Measurements from ENCODE around the gene TTI1.
"Not testable (repeated sequence)": the region's sequence is repeated elsewhere in the genome, so short reads cannot be mapped to it uniquely, and the experiment has no call there.

The TTI1 gene

DNA sequence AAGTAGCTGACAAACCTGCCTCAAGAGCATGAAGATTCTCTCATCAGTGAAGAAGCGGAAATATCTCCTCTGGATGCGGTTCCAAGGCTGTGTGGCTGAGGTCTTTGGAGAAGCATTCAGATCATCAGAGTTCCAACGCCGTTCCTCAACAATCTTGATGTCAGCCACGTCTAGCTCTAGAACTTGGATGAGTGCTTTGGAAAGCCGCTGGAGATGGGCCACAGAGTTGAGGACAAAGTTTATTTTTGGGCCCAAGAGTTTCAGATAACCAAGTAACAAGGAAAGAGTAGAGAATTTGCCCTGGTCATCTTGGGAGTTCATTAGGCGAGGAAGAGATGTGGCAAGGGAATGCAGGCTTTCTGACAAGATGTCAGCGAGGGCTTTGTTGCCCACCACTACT is 20.9 kb downstream of the TTI1 start:
- DNase-seq (ENCODE audit: low spot score) = no peak
- no peak overlapping the region for H2BK15ac ChIP-seq (ENCODE audit: low read length)
- no peak overlapping the region for H3K4me3 ChIP-seq (ENCODE audit: low read length in 2 of 2)
- no peak overlapping the region for H3K4ac ChIP-seq (ENCODE audit: low read length)
- no peak overlapping the region for H3K23ac ChIP-seq (ENCODE audit: low read depth, low read length, poor library complexity)
- no peak overlapping the region for H2BK12ac ChIP-seq (ENCODE audit: low read length)
- no peak overlapping the region for H2BK5ac ChIP-seq (ENCODE audit: low read length)
- no peak overlapping the region for H2AK5ac ChIP-seq (ENCODE audit: low read depth, low read length)
- H3K27me3 ChIP-seq (ENCODE audit: control insufficient read depth in 3 of 3, insufficient read depth in 3 of 3, low read depth in 1 of 3, low read length in 3 of 3) = no peaks in the 10 kb centered on the region
- H4K91ac ChIP-seq (ENCODE audit: low read depth, low read length, poor library complexity) = no peak overlapping the region
- peaks cover 7% of the 10 kb centered on the region for H3K79me1 ChIP-seq (ENCODE audit: low read depth, low read length)
- no peak overlapping the region for H2AFZ ChIP-seq (ENCODE audit: low read length)
- no peak overlapping the region for H3K18ac ChIP-seq (ENCODE audit: low read length)
- no peak overlapping the region for H3K27ac ChIP-seq (replicated peaks; ENCODE audit: low read length)
- H3K9ac ChIP-seq (ENCODE audit: low read depth, low read length, poor library complexity) = no peak overlapping the region
- no peak overlapping the region for H3K14ac ChIP-seq (ENCODE audit: low read length)
- no peaks in the 10 kb centered on the region for H3K4me1 ChIP-seq (ENCODE audit: control insufficient read depth in 2 of 2, insufficient read depth in 1 of 2, low read depth in 1 of 2, low read length in 2 of 2)
- peaks cover 1 to 21% of the 10 kb centered on the region in 2 donors for H3K9me3 ChIP-seq (replicated peaks in 1 of 2; ENCODE audit: control insufficient read depth in 2 of 2, insufficient read depth in 1 of 2, low read depth in 1 of 2, low read length in 2 of 2)
- H3K36me3 ChIP-seq (replicated peaks in 1 of 2; ENCODE audit: control insufficient read depth in 2 of 2, insufficient read depth in 2 of 2, low read length in 2 of 2) = peaks cover 37 to 97% of the 10 kb centered on the region in 2 donors
- H2BK120ac ChIP-seq (ENCODE audit: low read depth, low read length) = no peak overlapping the region
- no peak overlapping the region for H3K4me2 ChIP-seq (ENCODE audit: insufficient read depth, low read length, poor library complexity, severe bottlenecking)
- H4K8ac ChIP-seq (ENCODE audit: low read depth, low read length) = no peak overlapping the region
- WGBS, 2 donors (ENCODE audit: extremely low coverage in 2 of 2, insufficient read length in 2 of 2, insufficient replicate concordance in 1 of 2) = no CpG with 5 or more reads among the region's 8 CpGs

GRCh38 chr20:38011696-38012095 is 21.6 kb downstream of the TTI1 start:
- Histone ChIP-seq H3K36me3 (replicated peaks in 1 of 2; ENCODE audit: control insufficient read depth in 2 of 2, insufficient read depth in 2 of 2, low read length in 2 of 2) (peaks cover 32 to 97% of the 10 kb centered on the region in 2 donors), H3K9ac (ENCODE audit: low read depth, low read length, poor library complexity) (no peak overlapping the region), H3K79me1 (ENCODE audit: low read depth, low read length) (peaks cover 7% of the 10 kb centered on the region), H2BK120ac (ENCODE audit: low read depth, low read length) (no peak overlapping the region), H4K91ac (ENCODE audit: low read depth, low read length, poor library complexity) (no peak overlapping the region), H3K27ac (replicated peaks; ENCODE audit: low read length) (no peak overlapping the region), H3K23ac (ENCODE audit: low read depth, low read length, poor library complexity) (no peak overlapping the region), H3K4ac (ENCODE audit: low read length) (no peak overlapping the region), H2AK5ac (ENCODE audit: low read depth, low read length) (no peak overlapping the region), H3K27me3 (ENCODE audit: control insufficient read depth in 3 of 3, insufficient read depth in 3 of 3, low read depth in 1 of 3, low read length in 3 of 3) (no peaks in the 10 kb centered on the region), H3K4me1 (ENCODE audit: control insufficient read depth in 2 of 2, insufficient read depth in 1 of 2, low read depth in 1 of 2, low read length in 2 of 2) (no peaks in the 10 kb centered on the region), H3K18ac (ENCODE audit: low read length) (no peak overlapping the region), H2BK5ac (ENCODE audit: low read length) (no peak overlapping the region), H2AFZ (ENCODE audit: low read length) (no peak overlapping the region), H2BK15ac (ENCODE audit: low read length) (no peak overlapping the region), H4K8ac (ENCODE audit: low read depth, low read length) (no peak overlapping the region), H3K4me3 (ENCODE audit: low read length in 2 of 2) (no peak overlapping the region), H3K4me2 (ENCODE audit: insufficient read depth, low read length, poor library complexity, severe bottlenecking) (no peak overlapping the region), H3K9me3 (replicated peaks in 1 of 2; ENCODE audit: control insufficient read depth in 2 of 2, insufficient read depth in 1 of 2, low read depth in 1 of 2, low read length in 2 of 2) (peaks cover 0 to 14% of the 10 kb centered on the region in 2 donors), H2BK12ac (ENCODE audit: low read length) (no peak overlapping the region), H3K14ac (ENCODE audit: low read length) (no peak overlapping the region)
- no peak for DNase-seq (ENCODE audit: low spot score)
- WGBS, 2 donors (ENCODE audit: extremely low coverage in 2 of 2, insufficient read length in 2 of 2, insufficient replicate concordance in 1 of 2) = no CpG with 5 or more reads among the region's 5 CpGs

GRCh38 chr20:38009416-38009815 is 23.8 kb downstream of the TTI1 start:
- H2BK5ac ChIP-seq (ENCODE audit: low read length); H2BK15ac ChIP-seq (ENCODE audit: low read length); H3K4me2 ChIP-seq (ENCODE audit: insufficient read depth, low read length, poor library complexity, severe bottlenecking); H3K79me1 ChIP-seq (ENCODE audit: low read depth, low read length); H3K9ac ChIP-seq (ENCODE audit: low read depth, low read length, poor library complexity); H3K4me1 ChIP-seq (ENCODE audit: control insufficient read depth in 2 of 2, insufficient read depth in 1 of 2, low read depth in 1 of 2, low read length in 2 of 2); H3K27me3 ChIP-seq (ENCODE audit: control insufficient read depth in 3 of 3, insufficient read depth in 3 of 3, low read depth in 1 of 3, low read length in 3 of 3); H3K14ac ChIP-seq (ENCODE audit: low read length); H2AK5ac ChIP-seq (ENCODE audit: low read depth, low read length); H2BK120ac ChIP-seq (ENCODE audit: low read depth, low read length); DNase-seq (ENCODE audit: low spot score); H3K23ac ChIP-seq (ENCODE audit: low read depth, low read length, poor library complexity); H2BK12ac ChIP-seq (ENCODE audit: low read length); H3K4me3 ChIP-seq (ENCODE audit: low read length in 2 of 2); H4K91ac ChIP-seq (ENCODE audit: low read depth, low read length, poor library complexity); H2AFZ ChIP-seq (ENCODE audit: low read length); H3K18ac ChIP-seq (ENCODE audit: low read length); H3K4ac ChIP-seq (ENCODE audit: low read length); H3K9me3 ChIP-seq (replicated peaks in 1 of 2; ENCODE audit: control insufficient read depth in 2 of 2, insufficient read depth in 1 of 2, low read depth in 1 of 2, low read length in 2 of 2); H3K27ac ChIP-seq (replicated peaks; ENCODE audit: low read length); H4K8ac ChIP-seq (ENCODE audit: low read depth, low read length): not testable (repeated sequence)
- no CpG with 5 or more reads among the region's 5 CpGs for WGBS, 2 donors (ENCODE audit: extremely low coverage in 2 of 2, insufficient read length in 2 of 2, insufficient replicate concordance in 1 of 2)
- H3K36me3 ChIP-seq (replicated peaks in 1 of 2; ENCODE audit: control insufficient read depth in 2 of 2, insufficient read depth in 2 of 2, low read length in 2 of 2) = peaks cover 29 to 95% of the 10 kb centered on the region in 2 donors

DNA sequence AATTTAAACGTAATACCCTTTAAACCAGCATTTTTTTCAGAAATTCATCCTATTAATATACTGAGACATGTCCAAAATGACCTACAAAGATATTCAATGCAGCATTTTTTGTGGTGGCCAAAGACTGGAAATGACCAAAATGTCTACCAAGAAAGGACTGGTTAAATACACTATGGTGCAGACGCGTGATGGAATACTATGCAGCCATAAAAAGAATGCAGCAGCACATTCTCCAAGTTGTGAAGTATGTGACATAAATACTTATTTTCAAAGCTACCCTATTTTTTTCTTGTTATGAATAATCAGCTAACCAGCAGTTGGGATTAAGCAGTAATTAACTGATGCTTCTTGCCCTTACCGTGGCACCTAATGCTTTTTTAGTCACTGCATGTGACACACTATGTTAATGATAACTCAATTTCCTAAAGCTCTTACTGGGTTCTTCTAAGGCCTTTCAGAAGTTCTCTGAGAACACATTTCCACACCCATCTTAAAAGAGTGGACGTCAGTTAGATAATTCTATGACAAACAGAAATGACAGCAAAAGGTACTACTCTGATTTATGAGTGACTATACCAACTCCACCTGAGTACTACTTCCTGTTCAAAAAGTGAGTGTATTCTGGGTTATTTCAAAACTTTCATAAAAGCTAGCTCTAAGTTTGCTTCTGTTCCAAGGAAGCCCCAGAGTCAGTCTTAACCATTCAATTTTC is 24.9 kb downstream of the TTI1 start:
- Histone ChIP-seq H2BK120ac (ENCODE audit: low read depth, low read length) (no peak overlapping the region), H3K27ac (replicated peaks; ENCODE audit: low read length) (no peak overlapping the region), H2BK15ac (ENCODE audit: low read length) (no peak overlapping the region), H4K8ac (ENCODE audit: low read depth, low read length) (no peak overlapping the region), H4K91ac (ENCODE audit: low read depth, low read length, poor library complexity) (no peak overlapping the region), H3K27me3 (ENCODE audit: control insufficient read depth in 3 of 3, insufficient read depth in 3 of 3, low read depth in 1 of 3, low read length in 3 of 3) (no peaks in the 10 kb centered on the region), H3K4ac (ENCODE audit: low read length) (no peak overlapping the region), H3K4me2 (ENCODE audit: insufficient read depth, low read length, poor library complexity, severe bottlenecking) (no peak overlapping the region), H3K4me1 (ENCODE audit: control insufficient read depth in 2 of 2, insufficient read depth in 1 of 2, low read depth in 1 of 2, low read length in 2 of 2) (no peaks in the 10 kb centered on the region), H2BK12ac (ENCODE audit: low read length) (no peak overlapping the region), H3K9ac (ENCODE audit: low read depth, low read length, poor library complexity) (no peak overlapping the region), H2BK5ac (ENCODE audit: low read length) (no peak overlapping the region), H3K4me3 (ENCODE audit: low read length in 2 of 2) (no peak overlapping the region), H3K36me3 (replicated peaks in 1 of 2; ENCODE audit: control insufficient read depth in 2 of 2, insufficient read depth in 2 of 2, low read length in 2 of 2) (peaks cover 21 to 95% of the 10 kb centered on the region in 2 donors), H3K14ac (ENCODE audit: low read length) (no peak overlapping the region), H3K18ac (ENCODE audit: low read length) (no peak overlapping the region), H2AK5ac (ENCODE audit: low read depth, low read length) (no peak overlapping the region), H3K23ac (ENCODE audit: low read depth, low read length, poor library complexity) (no peak overlapping the region), H3K79me1 (ENCODE audit: low read depth, low read length) (no peaks in the 10 kb centered on the region), H2AFZ (ENCODE audit: low read length) (no peak overlapping the region), H3K9me3 (replicated peaks in 1 of 2; ENCODE audit: control insufficient read depth in 2 of 2, insufficient read depth in 1 of 2, low read depth in 1 of 2, low read length in 2 of 2) (no peaks in the 10 kb centered on the region)
- WGBS, 2 donors (ENCODE audit: extremely low coverage in 2 of 2, insufficient read length in 2 of 2, insufficient replicate concordance in 1 of 2) = no CpG with 5 or more reads among the region's 5 CpGs
- DNase-seq (ENCODE audit: low spot score) = no peak

Measured in neuronal stem cell (in vitro differentiated cells).